ENCODE measurements around the gene KIAA0930.
A peak's percentile ranks its signal among the peaks of the same experiment; 100 is the strongest.

The KIAA0930 gene

DNA sequence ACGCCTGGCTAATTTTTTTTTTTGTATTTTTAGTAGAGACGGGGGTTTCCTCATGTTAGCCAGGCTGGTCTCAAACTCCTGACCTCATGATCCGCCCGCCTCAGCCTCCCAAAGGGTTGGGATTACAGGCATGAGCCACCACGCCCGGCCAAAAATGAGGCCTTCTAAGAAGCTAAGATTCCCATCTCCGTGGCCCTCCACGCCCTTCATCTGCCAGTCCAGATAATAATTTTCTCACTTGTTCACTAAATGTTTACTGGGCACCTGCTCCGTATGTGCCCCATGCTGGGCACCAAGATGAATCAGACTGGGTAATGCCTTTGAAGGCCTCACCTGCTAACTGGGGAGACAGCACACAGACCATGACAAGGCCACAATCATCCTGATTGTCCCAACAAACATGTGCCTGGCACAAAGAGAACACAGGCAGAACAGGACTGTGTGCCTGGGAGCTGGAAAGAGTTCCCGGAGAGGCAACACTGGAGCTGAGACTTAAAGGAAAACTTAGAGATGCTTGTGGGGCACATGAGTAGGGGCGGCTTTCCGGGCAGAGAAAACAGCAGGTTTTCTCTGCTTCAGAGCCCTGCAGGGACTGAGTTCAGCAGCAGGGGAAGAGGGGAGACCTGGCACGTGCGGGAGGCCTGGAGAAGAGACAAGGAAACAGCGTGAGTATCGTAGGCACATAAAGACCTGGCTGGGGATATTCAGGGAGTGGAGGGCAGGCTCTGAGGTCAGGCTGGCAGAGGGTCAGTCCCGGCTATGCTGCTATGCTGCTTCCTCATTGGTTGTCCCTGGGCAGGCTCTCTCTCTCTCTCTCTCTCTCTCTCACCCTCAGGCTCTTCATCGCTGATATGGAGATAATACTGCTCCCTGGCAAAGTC, 2.4 kb downstream of the KIAA0930 start:
- DNase-seq: no peak

DNA sequence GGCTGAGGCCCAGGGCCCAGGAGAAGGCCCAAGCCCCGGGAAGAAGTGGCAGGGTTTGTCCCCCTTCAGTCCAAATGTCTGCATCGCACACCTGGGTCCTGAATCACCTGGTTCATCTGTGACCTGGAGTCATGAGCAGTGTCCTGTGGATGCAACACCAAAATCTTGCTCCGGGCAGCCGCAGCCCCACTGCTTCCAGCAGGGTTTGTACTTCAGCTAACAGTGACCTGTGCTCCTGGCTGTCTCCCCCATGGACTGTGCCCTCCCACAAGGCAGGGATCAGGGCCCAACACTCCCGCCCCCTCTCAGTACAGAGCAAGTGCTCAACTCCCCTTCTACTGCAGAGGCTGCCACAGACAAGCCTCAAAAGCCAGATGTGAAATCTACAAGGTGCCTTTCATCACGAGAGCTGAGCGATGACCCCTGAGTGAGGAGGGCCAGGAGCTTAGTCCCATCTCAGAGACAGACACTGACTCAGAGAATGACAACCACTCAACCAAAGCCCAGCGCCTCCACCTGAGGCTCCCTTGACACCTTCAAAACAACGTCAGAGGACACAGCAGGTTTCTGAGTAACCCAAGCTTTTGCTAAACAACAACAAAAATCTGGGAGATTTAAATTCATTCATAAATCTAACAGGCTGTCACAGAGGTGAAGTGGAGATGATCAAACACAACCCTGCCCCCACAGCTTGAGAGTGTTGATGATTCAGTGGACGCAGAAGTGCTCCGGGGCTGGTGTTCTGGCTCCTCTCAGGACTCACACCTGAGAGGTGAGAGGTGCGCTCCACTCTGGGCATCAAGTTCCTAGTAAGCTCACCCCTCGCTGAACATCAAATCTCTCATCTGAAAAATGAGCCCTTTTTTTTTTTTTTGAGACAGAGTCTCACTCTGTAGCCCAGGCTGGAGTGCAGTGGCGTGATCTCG, 3.4 kb downstream of the KIAA0930 start:
- no peak for DNase-seq

DNA sequence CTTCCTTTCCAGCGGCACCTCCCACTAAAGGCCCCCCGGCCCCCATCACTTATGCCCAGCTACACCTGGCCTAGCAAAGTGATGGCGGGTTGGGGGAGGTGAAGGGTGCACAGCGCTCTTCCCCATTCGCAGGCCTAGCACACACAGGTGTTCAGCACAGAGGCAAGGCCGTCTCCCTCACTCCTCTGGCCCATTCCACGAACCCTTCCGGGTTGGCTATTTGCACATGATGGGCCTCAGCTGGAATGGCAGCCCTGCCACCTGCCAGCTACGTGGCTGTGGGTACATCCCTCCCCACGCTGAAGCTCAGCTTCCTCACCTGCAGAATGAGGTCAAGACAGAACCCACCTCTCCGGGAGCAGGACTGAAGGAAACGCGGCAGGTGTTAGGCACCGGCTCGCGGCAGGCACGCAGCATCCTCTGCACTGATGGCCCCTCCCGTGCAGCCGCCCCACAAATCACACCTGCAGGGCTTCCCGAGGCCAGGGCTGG, 4.8 kb downstream of the KIAA0930 start:
- no peak for DNase-seq

DNA sequence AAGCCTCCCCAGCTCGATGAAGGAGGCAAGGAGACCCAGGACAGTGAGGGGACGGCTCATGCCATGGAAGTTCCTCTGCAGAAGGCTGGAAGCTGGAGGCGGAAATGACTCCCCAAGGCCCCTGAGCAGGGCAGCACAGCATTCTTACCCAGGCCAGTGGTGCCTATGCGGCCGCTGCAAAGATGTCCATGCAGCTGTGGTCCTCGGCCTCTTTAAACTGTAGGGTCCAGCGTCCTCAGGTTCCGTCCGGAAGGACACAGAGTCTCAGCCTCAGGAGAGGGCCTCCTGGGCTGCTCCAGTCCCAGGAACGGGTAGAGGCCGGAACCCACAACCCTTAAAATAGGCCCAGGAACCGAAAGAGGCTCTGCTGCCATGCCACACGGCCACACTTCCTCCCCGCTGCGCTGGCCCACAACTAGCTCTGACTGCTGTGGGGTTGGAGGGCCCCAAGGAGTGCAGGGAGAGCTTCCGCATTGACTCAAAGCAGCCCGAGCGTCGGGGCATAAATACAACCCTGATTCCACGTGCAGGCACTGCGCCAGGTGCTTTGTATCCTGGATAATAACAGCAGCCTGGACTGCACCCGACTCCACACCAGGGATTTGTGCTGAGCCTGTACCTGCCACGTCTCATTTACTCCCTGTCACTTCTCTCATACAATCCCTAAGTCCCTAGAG, 5.5 kb downstream of the KIAA0930 start:
- peak in 14 of 56 donors; percentile 11 to 49 (median 26) for DNase-seq

DNA sequence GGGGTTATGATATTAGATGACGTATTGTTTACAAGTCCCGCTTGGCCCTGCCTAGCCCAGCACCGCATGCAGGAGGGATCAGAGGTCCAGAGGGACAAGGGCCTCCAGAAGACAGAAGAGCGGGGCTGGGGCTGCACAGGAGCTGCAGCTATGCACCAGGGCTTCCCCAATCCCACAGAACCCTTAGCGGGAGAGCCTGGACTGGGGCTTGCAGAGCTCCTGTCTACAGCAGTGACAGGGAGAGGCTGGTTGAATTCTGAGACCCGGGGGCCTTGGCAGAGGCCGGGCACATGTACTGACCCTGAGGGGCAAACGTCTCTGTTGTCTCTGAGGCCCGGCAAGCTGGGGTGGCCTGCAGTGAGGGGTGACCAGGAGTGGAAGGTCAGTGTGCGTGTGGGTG, 6.9 kb downstream of the KIAA0930 start:
- no peak for DNase-seq

DNA sequence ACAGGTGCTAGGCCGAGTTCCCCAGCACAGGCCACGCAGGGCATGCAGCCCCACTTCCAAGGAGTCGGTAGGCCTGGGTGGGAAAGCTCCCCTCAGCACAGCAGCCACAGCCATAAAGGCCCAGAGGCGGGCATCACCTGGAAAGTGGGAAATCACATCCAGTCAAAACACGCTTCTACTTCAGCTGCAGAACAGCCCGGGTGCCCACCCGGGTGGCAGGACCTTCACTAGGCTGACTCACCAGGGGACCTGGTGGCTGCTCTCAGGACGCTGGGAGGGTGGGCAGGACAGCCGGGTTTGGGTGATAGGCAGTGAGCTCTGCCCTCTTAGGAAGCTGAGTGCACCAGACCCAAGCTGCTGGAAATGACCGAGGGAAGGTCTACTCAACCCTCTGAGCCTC, 7.3 kb downstream of the KIAA0930 start:
- no peak for DNase-seq

DNA sequence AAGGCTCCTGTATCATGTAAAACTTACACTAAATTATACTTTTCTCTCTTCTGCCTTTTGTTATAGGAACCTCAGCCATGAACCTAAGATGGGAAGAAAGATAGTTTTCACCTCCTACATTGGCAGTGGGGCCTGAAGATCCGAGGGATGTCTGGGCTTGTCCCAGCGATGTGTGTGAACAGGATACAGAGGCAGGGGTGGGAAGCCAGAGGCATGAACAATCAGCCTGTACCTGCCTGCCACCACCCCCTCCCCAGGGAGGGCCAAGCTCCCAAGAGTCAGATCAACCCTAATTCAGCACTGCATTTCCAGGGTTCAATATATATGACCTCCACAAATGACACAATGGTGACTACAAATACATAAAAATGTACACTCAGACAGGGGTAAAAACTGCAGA, 9.4 kb downstream of the KIAA0930 start:
- no peak for DNase-seq

DNA sequence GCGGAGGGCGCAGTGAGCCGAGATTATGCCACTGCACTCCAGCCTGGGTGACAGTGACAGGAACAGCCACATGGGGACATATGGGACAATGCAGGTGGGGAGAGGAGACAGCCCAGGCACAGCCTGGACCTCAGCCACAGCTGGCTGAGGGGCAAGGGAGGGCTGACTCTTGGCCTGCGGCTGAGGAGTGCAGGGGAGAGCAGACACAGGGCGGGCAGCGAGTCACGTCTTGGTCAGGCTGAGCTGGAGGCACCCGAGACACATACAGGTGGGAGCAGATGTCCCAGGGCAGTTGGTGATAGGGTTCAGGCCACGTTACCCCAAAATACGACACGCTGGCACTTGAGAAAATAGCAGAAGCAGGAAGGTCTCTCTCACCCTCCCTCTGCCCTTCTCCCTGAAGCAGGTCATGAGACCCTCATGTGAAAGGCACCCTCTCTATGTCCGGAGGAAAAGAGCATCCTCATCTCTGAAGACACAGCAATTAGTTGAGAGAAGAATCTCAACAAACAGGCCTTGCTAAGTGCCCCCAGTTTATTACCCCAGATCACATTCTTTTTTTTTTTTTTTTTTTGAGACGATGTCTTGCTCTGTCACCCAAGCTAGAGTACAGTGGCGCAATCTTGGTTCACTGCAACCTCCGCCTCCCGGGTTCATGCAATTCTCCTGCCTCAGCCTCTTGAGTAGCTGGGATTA, 10.5 kb downstream of the KIAA0930 start:
- no peak for DNase-seq

DNA sequence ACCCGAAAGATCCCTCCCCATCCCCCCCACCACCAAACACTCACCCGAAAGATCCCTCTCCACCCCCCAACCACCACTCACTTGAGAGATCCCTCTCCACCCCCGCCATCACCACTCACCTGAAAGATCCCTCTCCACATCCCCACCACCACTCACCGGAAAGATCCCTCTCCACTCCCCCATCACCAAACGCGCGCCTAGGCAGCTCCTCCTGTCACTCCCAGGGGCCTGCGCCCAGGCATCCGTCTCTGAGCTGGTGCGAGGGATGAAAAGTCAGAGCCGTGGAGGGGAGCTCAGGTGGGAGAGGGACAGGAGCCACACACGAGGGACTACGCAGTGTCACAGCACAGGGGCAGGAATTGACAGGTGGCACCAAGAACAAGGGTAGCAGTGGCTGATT, 11.5 kb downstream of the KIAA0930 start:
- DNase-seq: no peak

DNA sequence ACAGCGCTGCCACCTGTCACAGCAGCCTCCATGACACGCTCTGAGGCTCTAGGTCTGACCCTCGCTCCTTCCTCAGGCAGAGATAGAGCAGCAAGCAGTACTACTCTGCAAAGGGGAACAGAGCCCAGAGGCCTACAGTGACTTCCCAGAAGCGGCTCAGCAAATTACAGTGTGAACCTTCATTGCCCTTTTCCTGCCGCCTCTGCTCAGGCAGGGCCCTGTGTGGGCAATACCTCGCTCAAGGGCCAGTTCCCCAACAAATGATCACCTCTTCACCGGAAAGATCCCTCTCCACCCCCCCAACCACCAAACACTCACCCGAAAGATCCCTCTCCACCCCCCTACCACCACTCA, 12.3 kb downstream of the KIAA0930 start:
- DNase-seq: no peak

DNA sequence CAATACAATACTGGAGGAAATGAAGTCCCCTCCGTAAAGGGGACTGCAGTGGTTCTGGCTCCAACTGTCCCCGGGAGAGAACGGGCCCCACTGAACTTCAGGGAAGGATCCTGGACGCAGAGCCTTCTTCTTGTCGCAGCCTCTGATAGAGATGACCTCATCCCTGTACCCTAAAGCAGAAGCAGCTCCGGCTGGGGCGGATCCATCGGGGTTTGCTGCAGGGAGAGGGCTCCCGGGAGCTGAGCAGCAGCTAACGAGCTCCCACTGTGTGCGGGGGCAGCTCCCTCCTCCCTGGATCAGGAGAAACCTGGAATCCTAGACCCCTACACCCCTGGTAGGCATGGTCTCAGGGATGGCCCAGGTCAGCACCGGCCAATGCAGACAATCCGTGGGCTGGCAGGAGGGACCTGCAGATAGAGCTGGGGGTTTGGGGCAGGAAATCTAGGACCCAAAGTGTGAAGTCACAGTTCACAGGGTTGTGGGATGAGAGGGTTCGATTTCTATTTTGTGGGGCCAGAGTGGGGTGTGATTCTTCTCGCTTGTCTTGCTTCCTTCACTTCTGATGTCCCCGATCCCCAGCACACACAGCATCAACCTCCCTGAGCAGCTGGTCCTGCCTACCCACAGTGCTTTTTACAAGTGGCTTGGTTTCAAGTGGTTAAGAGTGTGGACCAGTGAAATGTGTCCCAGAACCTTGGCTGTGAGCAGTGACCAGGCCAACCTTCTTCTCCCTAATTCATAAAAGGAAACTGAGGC, 12.9 kb downstream of the KIAA0930 start:
- DNase-seq: peak in 45 of 56 donors; percentile 28 to 81 (median 53)

DNA sequence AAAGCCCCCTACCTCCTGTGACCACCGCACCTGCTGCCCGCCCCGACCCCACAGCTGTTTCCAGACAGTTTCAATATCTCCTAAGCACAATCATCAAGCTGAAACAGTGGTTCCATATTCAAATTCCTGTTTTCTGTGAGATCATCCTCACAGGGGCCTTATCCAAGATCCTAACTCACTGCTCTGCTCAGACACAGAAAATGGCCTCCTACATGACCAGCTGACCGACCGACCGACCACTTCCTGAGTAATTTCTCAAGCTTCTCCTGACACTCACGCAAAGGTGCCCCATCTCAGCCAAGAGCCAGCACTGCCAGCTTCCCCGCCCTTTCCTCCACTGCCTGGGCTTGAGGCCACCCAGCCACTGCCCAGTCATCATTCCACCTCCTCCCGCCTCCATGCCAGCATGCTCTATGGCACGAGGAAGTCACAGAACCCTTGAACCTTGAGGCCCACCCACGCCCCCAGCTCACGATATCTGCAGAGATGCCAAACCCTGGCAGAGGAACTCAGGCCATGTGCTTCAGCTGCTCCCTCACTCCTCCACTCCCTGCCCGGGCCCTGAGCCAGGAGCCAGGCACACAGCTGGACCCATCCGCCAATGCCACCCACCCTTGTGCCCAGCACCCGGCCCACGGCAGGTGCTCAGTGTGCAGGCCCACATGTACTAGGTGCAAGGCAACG, 14.0 kb downstream of the KIAA0930 start:
- DNase-seq: peak in 35 of 56 donors; percentile 23 to 81 (median 51)

DNA sequence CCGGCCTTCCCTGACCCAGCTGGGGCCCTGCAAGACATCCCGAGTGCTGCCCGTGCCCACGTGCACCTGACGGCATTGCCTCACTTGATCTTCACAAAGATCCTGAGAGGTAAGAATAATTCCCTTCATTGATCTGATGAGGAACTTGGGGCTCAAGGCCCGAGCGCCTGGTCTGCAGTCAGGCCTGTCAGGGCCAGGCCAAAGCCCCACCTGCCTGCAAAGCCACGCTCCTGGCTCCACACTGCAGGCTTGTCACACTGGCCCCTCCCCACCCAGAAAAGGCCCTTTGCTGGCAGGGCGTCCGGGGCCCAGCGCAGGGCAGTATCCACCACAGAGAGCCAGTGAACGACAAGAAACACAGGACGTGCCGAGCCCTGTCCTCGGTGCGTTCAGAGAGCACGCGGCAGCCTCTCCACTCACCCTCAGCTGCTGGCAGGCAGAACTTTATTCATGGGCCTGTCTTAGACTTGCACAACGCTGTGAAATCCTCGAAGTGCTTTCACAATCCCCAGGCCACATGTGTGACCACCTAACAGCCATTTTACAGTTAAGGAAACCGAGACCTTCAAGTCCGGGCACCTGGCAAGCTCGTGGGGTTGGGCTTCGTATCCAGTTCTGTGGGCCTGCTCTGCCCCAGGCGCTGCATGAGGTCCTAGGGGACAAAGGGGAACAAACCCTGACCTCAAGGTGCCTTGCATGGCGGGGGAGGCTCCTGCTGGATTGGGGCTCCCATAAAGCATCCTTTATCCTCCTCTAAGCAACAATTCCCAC, 14.8 kb downstream of the KIAA0930 start:
- peak in 39 of 56 donors; percentile 13 to 79 (median 50) for DNase-seq

DNA sequence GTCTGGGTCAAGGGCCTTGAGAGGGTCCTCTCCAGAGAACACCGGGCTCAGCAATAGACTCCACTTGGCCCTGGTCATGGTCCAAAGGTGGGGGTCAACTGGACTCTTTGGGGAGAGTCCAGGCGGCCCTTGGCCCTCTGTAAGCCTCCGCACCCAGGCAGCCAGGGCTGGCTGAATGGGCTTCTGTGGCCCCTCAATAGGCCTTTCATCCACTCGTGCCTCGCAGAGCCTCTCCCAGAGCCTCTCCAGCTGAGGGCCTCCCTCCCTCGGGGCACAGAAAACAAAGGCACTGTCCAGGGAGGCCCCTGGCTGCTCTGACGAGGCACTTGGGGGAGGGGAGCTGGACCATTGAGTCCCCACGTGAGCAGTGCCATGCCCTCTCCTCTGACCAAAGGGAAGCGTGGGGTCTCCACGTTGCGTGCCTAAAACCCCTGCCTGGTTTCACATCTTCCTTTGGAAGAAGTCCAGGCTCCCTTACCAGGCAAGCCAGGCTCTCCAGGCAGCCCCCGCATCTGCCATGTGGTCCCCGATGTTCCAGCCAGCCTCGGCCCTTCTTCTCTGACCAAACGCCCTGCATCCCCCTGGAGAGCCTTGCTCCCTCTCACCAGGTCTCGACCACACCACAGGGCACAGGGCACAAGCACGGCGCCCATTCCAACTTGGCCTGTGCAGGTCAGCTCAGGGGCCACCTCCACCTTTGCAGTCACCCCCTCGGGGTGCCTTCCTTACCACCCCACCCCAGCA, 15.5 kb downstream of the KIAA0930 start:
- peak in 54 of 56 donors; percentile 40 to 97 (median 90) for DNase-seq

DNA sequence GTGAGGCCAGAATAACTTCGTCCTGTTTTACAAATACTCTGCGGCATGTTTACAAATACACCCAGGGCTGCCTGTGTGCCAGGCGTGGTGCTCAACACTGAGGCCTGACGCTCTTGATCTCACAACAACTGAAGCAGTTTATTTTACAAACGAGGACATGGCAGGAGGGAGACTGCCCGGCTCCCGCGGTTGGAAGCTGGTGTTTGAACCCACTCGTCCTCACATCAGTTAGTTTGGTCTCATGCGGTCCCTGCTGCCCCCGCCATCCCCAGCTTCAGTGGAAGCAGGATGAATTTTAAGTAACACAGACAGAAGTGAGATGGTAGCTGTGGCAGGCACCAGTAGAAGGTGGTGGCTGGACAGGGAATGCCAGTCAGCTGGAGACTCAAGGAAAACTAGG, 16.4 kb downstream of the KIAA0930 start:
- peak in 17 of 56 donors; percentile 18 to 68 (median 41) for DNase-seq

DNA sequence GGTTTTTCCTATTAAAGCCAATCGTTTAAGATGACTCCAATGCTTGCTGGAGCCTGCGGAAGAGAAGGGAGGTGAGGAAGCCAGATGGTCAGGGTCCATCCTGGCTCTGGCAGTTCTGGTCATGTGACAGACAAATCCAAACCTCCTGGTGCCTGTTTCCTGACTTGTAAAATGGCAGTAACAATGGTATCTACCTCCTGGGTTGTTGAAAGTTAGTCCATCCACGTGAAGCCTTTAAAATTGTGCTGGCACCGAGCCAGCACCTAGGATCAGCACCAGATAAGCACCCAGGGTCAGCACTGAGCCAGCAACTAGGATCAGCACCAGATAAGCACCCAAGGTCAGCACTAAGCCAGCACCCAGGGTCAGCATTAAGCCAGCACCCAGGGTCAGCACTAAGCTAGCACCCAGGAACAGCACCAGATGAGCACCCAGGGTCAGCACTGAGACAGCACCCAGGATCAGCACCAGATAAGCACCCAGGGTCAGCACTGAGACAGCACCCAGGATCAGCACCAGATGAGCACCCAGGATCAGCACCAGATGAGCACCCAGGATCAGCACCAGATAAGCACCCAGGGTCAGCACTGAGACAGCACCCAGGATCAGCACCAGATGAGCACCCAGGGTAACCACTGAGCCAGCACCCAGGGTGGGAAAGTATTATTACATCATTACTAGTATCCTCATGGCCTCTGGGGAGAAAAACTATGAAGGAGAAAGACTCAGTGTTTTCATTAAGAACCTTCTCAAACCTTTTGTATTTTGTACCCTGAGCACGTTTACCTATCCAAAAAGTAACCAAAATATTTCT, 17.2 kb downstream of the KIAA0930 start:
- DNase-seq: no peak

DNA sequence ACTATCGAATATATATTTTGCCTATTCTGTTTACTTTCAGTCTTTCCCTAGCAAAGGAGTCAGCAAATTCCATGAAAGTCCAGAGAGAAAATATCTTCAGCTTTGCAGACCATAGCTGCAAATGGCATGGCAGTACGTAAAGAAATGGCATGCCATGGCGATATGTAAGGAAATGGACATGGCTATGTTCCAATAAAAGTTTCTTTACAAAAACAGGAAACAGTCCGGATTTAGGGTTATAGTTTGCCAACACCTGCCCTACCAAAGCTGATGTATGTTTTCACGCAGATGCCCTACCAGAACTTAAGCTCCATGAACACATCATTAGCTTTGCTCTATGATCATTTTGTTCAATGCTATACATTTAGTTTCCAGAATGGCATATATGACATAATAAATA, 19.5 kb downstream of the KIAA0930 start:
- no peak for DNase-seq
